ENCODE data around the gene LGALSL.

The LGALSL gene

GRCh38 chr2:64461271-64462058, 7.5 kb downstream of the LGALSL start:
- H3K27ac ChIP-seq (ENCODE audit: low read depth, low read length): no peak overlapping the region
- no peaks in the 10 kb centered on the region for H3K9me3 ChIP-seq (ENCODE audit: control insufficient read depth, insufficient read depth, low read depth, low read length)
- no peak overlapping the region for H3K4me3 ChIP-seq (ENCODE audit: low read depth, low read length)
- H3K27me3 ChIP-seq (ENCODE audit: control insufficient read depth, insufficient read depth, low read length): no peaks in the 10 kb centered on the region
- no peak overlapping the region for H3K9ac ChIP-seq (ENCODE audit: low read length)
- H3K4me1 ChIP-seq (ENCODE audit: control insufficient read depth, insufficient read depth, low read length): peaks cover 10% of the 10 kb centered on the region; the same call in 1 of the 2 replicates
- peaks cover 29% of the 10 kb centered on the region for H3K36me3 ChIP-seq (ENCODE audit: control insufficient read depth, insufficient read depth, low read length)

- H3K27me3 ChIP-seq (ENCODE audit: control insufficient read depth, insufficient read depth, low read length): no peaks in the 10 kb centered on the region
- H3K27ac ChIP-seq (ENCODE audit: low read depth, low read length): no peak overlapping the region
- no peak overlapping the region for H3K4me3 ChIP-seq (ENCODE audit: low read depth, low read length)
- H3K9ac ChIP-seq (ENCODE audit: low read length): no peak overlapping the region
- peaks cover 24% of the 10 kb centered on the region for H3K36me3 ChIP-seq (ENCODE audit: control insufficient read depth, insufficient read depth, low read length)
- peaks cover 10% of the 10 kb centered on the region; the same call in 1 of the 2 replicates for H3K4me1 ChIP-seq (ENCODE audit: control insufficient read depth, insufficient read depth, low read length)
- H3K9me3 ChIP-seq (ENCODE audit: control insufficient read depth, insufficient read depth, low read depth, low read length): no peaks in the 10 kb centered on the region
Observed at GRCh38 chr2:64462171-64462570, 8.2 kb downstream of the LGALSL start.

GRCh38 chr2:64462940-64463700, 9.2 kb downstream of the LGALSL start:
- Histone ChIP-seq H3K9me3 (ENCODE audit: control insufficient read depth, insufficient read depth, low read depth, low read length) (no peaks in the 10 kb centered on the region), H3K36me3 (ENCODE audit: control insufficient read depth, insufficient read depth, low read length) (peaks cover 14% of the 10 kb centered on the region), H3K27me3 (ENCODE audit: control insufficient read depth, insufficient read depth, low read length) (no peaks in the 10 kb centered on the region), H3K9ac (ENCODE audit: low read length) (no peak overlapping the region), H3K4me1 (ENCODE audit: control insufficient read depth, insufficient read depth, low read length) (peaks cover 10% of the 10 kb centered on the region; the same call in 1 of the 2 replicates), H3K27ac (ENCODE audit: low read depth, low read length) (no peak overlapping the region), H3K4me3 (ENCODE audit: low read depth, low read length) (no peak overlapping the region)

GRCh38 chr2:64463781-64464180, 9.8 kb downstream of the LGALSL start:
- H3K27me3 ChIP-seq (ENCODE audit: control insufficient read depth, insufficient read depth, low read length): no peaks in the 10 kb centered on the region
- H3K36me3 ChIP-seq (ENCODE audit: control insufficient read depth, insufficient read depth, low read length): peaks cover 8% of the 10 kb centered on the region
- H3K4me3 ChIP-seq (ENCODE audit: low read depth, low read length): no peak overlapping the region
- H3K9ac ChIP-seq (ENCODE audit: low read length): no peak overlapping the region
- no peaks in the 10 kb centered on the region for H3K9me3 ChIP-seq (ENCODE audit: control insufficient read depth, insufficient read depth, low read depth, low read length)
- H3K4me1 ChIP-seq (ENCODE audit: control insufficient read depth, insufficient read depth, low read length): peaks cover 10% of the 10 kb centered on the region; the same call in 1 of the 2 replicates
- H3K27ac ChIP-seq (ENCODE audit: low read depth, low read length): no peak overlapping the region

- Histone ChIP-seq H3K9ac (ENCODE audit: low read length) (no peak overlapping the region), H3K9me3 (ENCODE audit: control insufficient read depth, insufficient read depth, low read depth, low read length) (no peaks in the 10 kb centered on the region), H3K4me1 (ENCODE audit: control insufficient read depth, insufficient read depth, low read length) (peaks cover 17% of the 10 kb centered on the region; the same call in 1 of the 2 replicates), H3K27ac (ENCODE audit: low read depth, low read length) (no peak overlapping the region), H3K27me3 (ENCODE audit: control insufficient read depth, insufficient read depth, low read length) (no peaks in the 10 kb centered on the region), H3K4me3 (ENCODE audit: low read depth, low read length) (no peak overlapping the region), H3K36me3 (ENCODE audit: control insufficient read depth, insufficient read depth, low read length) (no peaks in the 10 kb centered on the region)
Observed at GRCh38 chr2:64466478-64467085, 12.6 kb downstream of the LGALSL start.

GRCh38 chr2:64467096-64467843, 13.3 kb downstream of the LGALSL start:
- Histone ChIP-seq H3K27me3 (ENCODE audit: control insufficient read depth, insufficient read depth, low read length) (no peaks in the 10 kb centered on the region), H3K4me3 (ENCODE audit: low read depth, low read length) (no peak overlapping the region), H3K27ac (ENCODE audit: low read depth, low read length) (no peak overlapping the region), H3K4me1 (ENCODE audit: control insufficient read depth, insufficient read depth, low read length) (peaks cover 12% of the 10 kb centered on the region; the same call in 1 of the 2 replicates), H3K9ac (ENCODE audit: low read length) (no peak overlapping the region), H3K36me3 (ENCODE audit: control insufficient read depth, insufficient read depth, low read length) (no peaks in the 10 kb centered on the region), H3K9me3 (ENCODE audit: control insufficient read depth, insufficient read depth, low read depth, low read length) (no peaks in the 10 kb centered on the region)

- no peak overlapping the region for H3K4me3 ChIP-seq (ENCODE audit: low read depth, low read length)
- H3K4me1 ChIP-seq (ENCODE audit: control insufficient read depth, insufficient read depth, low read length): peaks cover 16% of the 10 kb centered on the region
- no peak overlapping the region for H3K27ac ChIP-seq (ENCODE audit: low read depth, low read length)
- H3K9ac ChIP-seq (ENCODE audit: low read length): no peak overlapping the region
- H3K36me3 ChIP-seq (ENCODE audit: control insufficient read depth, insufficient read depth, low read length): no peaks in the 10 kb centered on the region
- no peaks in the 10 kb centered on the region for H3K27me3 ChIP-seq (ENCODE audit: control insufficient read depth, insufficient read depth, low read length)
- no peaks in the 10 kb centered on the region for H3K9me3 ChIP-seq (ENCODE audit: control insufficient read depth, insufficient read depth, low read depth, low read length)
Observed at GRCh38 chr2:64469261-64469660, 15.3 kb downstream of the LGALSL start.

- no peaks in the 10 kb centered on the region for H3K9me3 ChIP-seq (ENCODE audit: control insufficient read depth, insufficient read depth, low read depth, low read length)
- H3K27ac ChIP-seq (ENCODE audit: low read depth, low read length): no peak overlapping the region
- H3K36me3 ChIP-seq (ENCODE audit: control insufficient read depth, insufficient read depth, low read length): no peaks in the 10 kb centered on the region
- no peaks in the 10 kb centered on the region for H3K27me3 ChIP-seq (ENCODE audit: control insufficient read depth, insufficient read depth, low read length)
- H3K9ac ChIP-seq (ENCODE audit: low read length): no peak overlapping the region
- H3K4me3 ChIP-seq (ENCODE audit: low read depth, low read length): no peak overlapping the region
- H3K4me1 ChIP-seq (ENCODE audit: control insufficient read depth, insufficient read depth, low read length): peaks cover 21% of the 10 kb centered on the region
Observed at GRCh38 chr2:64470071-64470470, 16.1 kb downstream of the LGALSL start.

- H3K27ac ChIP-seq (ENCODE audit: low read depth, low read length): no peak overlapping the region
- no peaks in the 10 kb centered on the region for H3K36me3 ChIP-seq (ENCODE audit: control insufficient read depth, insufficient read depth, low read length)
- no peaks in the 10 kb centered on the region for H3K27me3 ChIP-seq (ENCODE audit: control insufficient read depth, insufficient read depth, low read length)
- H3K4me1 ChIP-seq (ENCODE audit: control insufficient read depth, insufficient read depth, low read length): peaks cover 21% of the 10 kb centered on the region
- no peak overlapping the region for H3K4me3 ChIP-seq (ENCODE audit: low read depth, low read length)
- no peaks in the 10 kb centered on the region for H3K9me3 ChIP-seq (ENCODE audit: control insufficient read depth, insufficient read depth, low read depth, low read length)
- no peak overlapping the region for H3K9ac ChIP-seq (ENCODE audit: low read length)
Observed at GRCh38 chr2:64470766-64471295, 16.9 kb downstream of the LGALSL start.

- no peaks in the 10 kb centered on the region for H3K36me3 ChIP-seq (ENCODE audit: control insufficient read depth, insufficient read depth, low read length)
- no peak overlapping the region for H3K27ac ChIP-seq (ENCODE audit: low read depth, low read length)
- H3K4me1 ChIP-seq (ENCODE audit: control insufficient read depth, insufficient read depth, low read length): peaks cover 21% of the 10 kb centered on the region
Observed at GRCh38 chr2:64471600-64471999, 17.6 kb downstream of the LGALSL start.

More at GRCh38 chr2:64471600-64471999, 17.6 kb downstream of the LGALSL start:
- no peaks in the 10 kb centered on the region for H3K27me3 ChIP-seq (ENCODE audit: control insufficient read depth, insufficient read depth, low read length)
- H3K4me3 ChIP-seq (ENCODE audit: low read depth, low read length): no peak overlapping the region
- no peaks in the 10 kb centered on the region for H3K9me3 ChIP-seq (ENCODE audit: control insufficient read depth, insufficient read depth, low read depth, low read length)
- no peak overlapping the region for H3K9ac ChIP-seq (ENCODE audit: low read length)
